ENCODE measurements around the gene PLEKHB1.

DNA sequence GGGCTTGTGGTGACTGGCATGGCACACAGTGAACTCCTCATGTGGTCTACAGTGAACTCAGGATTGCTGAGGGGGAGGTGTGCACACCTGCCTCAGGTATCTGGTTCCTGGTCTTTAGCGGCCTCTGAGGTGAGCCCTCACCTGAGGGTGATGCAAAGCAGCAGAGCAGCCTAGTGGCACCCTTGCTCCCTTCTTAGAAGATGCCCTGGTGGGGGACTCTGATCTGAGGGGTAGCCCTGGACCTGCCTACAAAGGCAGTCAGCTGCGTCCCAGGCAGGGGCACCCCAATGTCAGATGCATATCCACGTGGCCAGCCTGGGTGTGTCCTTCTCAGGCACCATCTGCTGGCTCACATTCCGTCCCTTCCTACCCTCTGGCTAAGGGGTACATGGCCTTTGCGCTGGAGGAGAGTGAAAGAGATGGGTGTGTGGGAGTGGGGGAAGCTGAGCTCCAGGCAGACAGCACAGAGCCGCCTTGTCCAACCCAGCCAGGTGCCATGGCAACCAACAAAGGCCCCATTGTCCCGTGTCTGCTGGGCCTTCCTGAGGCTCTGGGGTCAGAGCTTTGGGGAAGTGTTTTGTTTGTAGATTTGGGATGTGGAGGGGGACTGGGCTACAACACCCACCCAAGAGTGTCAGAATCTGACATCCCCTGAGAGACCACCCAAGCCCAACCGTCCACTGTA lies 5.8 kb downstream of the PLEKHB1 start:
- TF ChIP-seq MYC (IDR thresholded peaks at IDR 0.05; ENCODE audit: insufficient read depth, insufficient read length, insufficient replicate concordance, low read length, severe bottlenecking) (no peak), YY1 (IDR thresholded peaks at IDR 0.05; ENCODE audit: low read depth, low read length) (no peak)
